ENCODE measurements around the gene TKT. TPM values are rescaled to one million over a fixed set of nuclear protein-coding genes. Genes with fewer than 3 reads are reported as not detected.

TKT gene
- total RNA-seq, 1 donor from 2014 or later = 480 TPM

GRCh38 chr3:53184701-53185100 is 71.1 kb downstream of the TKT start:
- no peak for DNase-seq (ENCODE audit: extremely low spot score, unreplicated experiment)
- no peak overlapping the region for H3K27ac Mint-ChIP-seq (ENCODE audit: unreplicated experiment)
- peaks cover 7% of the 10 kb centered on the region for H3K4me1 Mint-ChIP-seq (ENCODE audit: unreplicated experiment)
- H3K27me3 Mint-ChIP-seq (ENCODE audit: unreplicated experiment) = no peaks in the 10 kb centered on the region
- H3K4me3 Mint-ChIP-seq (ENCODE audit: unreplicated experiment) = no peak overlapping the region
- H3K9me3 Mint-ChIP-seq (ENCODE audit: unreplicated experiment) = no peaks in the 10 kb centered on the region
- H3K36me3 Mint-ChIP-seq (ENCODE audit: unreplicated experiment) = peaks cover 5% of the 10 kb centered on the region
- no peak for TF ChIP-seq CTCF (IDR thresholded peaks at IDR 0.05)

- Mint-ChIP-seq H3K27ac (ENCODE audit: unreplicated experiment) (no peak overlapping the region), H3K4me3 (ENCODE audit: unreplicated experiment) (no peak overlapping the region), H3K9me3 (ENCODE audit: unreplicated experiment) (no peaks in the 10 kb centered on the region), H3K4me1 (ENCODE audit: unreplicated experiment) (peaks cover 7% of the 10 kb centered on the region), H3K36me3 (ENCODE audit: unreplicated experiment) (peaks cover 13% of the 10 kb centered on the region), H3K27me3 (ENCODE audit: unreplicated experiment) (no peaks in the 10 kb centered on the region)
- DNase-seq (ENCODE audit: extremely low spot score, unreplicated experiment) = no peak
- TF ChIP-seq CTCF (IDR thresholded peaks at IDR 0.05) = no peak
Observed at GRCh38 chr3:53183514-53183913, 72.3 kb downstream of the TKT start.

- Mint-ChIP-seq H3K4me1 (ENCODE audit: unreplicated experiment) (peaks cover 7% of the 10 kb centered on the region), H3K27me3 (ENCODE audit: unreplicated experiment) (no peaks in the 10 kb centered on the region), H3K27ac (ENCODE audit: unreplicated experiment) (no peak overlapping the region), H3K4me3 (ENCODE audit: unreplicated experiment) (no peak overlapping the region), H3K9me3 (ENCODE audit: unreplicated experiment) (no peaks in the 10 kb centered on the region), H3K36me3 (ENCODE audit: unreplicated experiment) (peaks cover 13% of the 10 kb centered on the region)
- DNase-seq (ENCODE audit: extremely low spot score, unreplicated experiment) = no peak
- no peak for TF ChIP-seq CTCF (IDR thresholded peaks at IDR 0.05)
Observed at GRCh38 chr3:53182764-53183355, 73.0 kb downstream of the TKT start.

- Mint-ChIP-seq H3K4me3 (ENCODE audit: unreplicated experiment) (no peak overlapping the region), H3K4me1 (ENCODE audit: unreplicated experiment) (no peaks in the 10 kb centered on the region), H3K27ac (ENCODE audit: unreplicated experiment) (no peak overlapping the region), H3K27me3 (ENCODE audit: unreplicated experiment) (no peaks in the 10 kb centered on the region), H3K36me3 (ENCODE audit: unreplicated experiment) (peaks cover 13% of the 10 kb centered on the region), H3K9me3 (ENCODE audit: unreplicated experiment) (no peaks in the 10 kb centered on the region)
- no peak for TF ChIP-seq CTCF (IDR thresholded peaks at IDR 0.05)
- no peak for DNase-seq (ENCODE audit: extremely low spot score, unreplicated experiment)
Observed at GRCh38 chr3:53181528-53181927, 74.3 kb downstream of the TKT start.

- Mint-ChIP-seq H3K9me3 (ENCODE audit: unreplicated experiment) (no peaks in the 10 kb centered on the region), H3K27me3 (ENCODE audit: unreplicated experiment) (no peaks in the 10 kb centered on the region), H3K36me3 (ENCODE audit: unreplicated experiment) (peaks cover 13% of the 10 kb centered on the region), H3K4me3 (ENCODE audit: unreplicated experiment) (no peak overlapping the region), H3K27ac (ENCODE audit: unreplicated experiment) (no peak overlapping the region), H3K4me1 (ENCODE audit: unreplicated experiment) (no peaks in the 10 kb centered on the region)
- TF ChIP-seq CTCF (IDR thresholded peaks at IDR 0.05) = no peak
- no peak for DNase-seq (ENCODE audit: extremely low spot score, unreplicated experiment)
Observed at GRCh38 chr3:53181024-53181371, 74.8 kb downstream of the TKT start.

All from osteocyte (in vitro differentiated cells).